ENCODE measurements around the gene NME4. TPM values are rescaled to one million over a fixed set of nuclear protein-coding genes. Genes with fewer than 3 reads are reported as not detected.
A peak's percentile ranks its signal among the peaks of the same experiment; 100 is the strongest.
"Not testable (repeated sequence)": the region's sequence is repeated elsewhere in the genome, so short reads cannot be mapped to it uniquely, and the experiment has no call there.

Gene NME4
- total RNA-seq, 4 donors from 2014 or later = 25.3 to 29.9 (median 27.7) TPM

DNA sequence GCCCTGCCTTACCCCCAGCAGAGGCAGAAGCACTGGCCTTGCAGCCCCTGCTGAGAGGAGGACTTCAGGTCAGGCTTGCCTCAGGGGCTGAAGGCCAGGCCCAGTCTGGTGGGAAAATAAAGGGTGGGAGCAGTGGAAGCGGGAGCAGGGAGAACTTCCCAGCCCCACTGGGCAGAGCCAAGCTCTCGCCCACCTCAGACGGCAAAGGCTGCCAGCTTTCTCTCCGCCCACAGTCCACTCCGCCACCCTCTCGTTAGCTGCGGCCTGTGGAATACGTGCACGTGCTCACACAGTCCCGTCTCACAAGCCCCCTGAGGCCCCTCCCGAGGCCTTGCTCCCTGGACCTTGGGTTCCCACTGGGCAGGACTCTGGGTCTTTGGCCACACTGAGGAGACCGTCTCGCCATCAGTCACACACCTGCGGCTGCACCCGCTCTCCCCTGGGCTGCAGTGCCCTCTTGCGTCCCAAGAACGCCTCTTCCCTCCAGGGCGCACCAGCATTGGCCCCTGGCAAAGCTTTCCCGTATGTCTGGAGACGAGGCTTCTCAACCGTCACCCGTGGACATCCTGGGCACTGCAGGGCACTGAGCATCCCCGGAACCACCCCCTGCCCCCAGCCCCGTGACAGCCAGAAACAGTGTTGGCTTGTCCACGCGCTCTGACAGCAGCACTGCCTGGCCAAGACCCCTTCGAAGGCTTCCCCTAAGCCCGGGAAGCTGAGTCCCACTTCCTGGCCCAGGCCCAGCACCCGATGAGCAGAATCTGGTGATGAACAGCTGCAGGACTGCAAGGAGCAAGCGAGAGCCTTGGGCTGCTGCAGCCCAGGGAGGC is 34.9 kb upstream of the NME4 start:
- no peak overlapping the region for H3K4me3 ChIP-seq
- no peak for TF ChIP-seq POLR2A (IDR thresholded peaks at IDR 0.05)
- TF ChIP-seq POLR2AphosphoS5 (IDR thresholded peaks at IDR 0.05) = no peak
- no peak for TF ChIP-seq EP300 (IDR thresholded peaks at IDR 0.05)
- TF ChIP-seq, protein P1, sequence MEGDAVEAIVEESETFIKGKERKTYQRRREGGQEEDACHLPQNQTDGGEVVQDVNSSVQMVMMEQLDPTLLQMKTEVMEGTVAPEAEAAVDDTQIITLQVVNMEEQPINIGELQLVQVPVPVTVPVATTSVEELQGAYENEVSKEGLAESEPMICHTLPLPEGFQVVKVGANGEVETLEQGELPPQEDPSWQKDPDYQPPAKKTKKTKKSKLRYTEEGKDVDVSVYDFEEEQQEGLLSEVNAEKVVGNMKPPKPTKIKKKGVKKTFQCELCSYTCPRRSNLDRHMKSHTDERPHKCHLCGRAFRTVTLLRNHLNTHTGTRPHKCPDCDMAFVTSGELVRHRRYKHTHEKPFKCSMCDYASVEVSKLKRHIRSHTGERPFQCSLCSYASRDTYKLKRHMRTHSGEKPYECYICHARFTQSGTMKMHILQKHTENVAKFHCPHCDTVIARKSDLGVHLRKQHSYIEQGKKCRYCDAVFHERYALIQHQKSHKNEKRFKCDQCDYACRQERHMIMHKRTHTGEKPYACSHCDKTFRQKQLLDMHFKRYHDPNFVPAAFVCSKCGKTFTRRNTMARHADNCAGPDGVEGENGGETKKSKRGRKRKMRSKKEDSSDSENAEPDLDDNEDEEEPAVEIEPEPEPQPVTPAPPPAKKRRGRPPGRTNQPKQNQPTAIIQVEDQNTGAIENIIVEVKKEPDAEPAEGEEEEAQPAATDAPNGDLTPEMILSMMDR (IDR thresholded peaks at IDR 0.05) = peak; percentile 36 to 74
- no peak for DNase-seq (ENCODE audit: low spot score in 2 of 2)
- H3K4me1 ChIP-seq = peaks cover 7% of the 10 kb centered on the region
- WGBS = 17% methylated on average over 8 of the region's 30 CpGs
- H3K27ac ChIP-seq = no peak overlapping the region
- no peaks in the 10 kb centered on the region for H3K9me3 ChIP-seq
- no peaks in the 10 kb centered on the region for H3K27me3 ChIP-seq
- peaks cover 8% of the 10 kb centered on the region for H3K36me3 ChIP-seq

DNA sequence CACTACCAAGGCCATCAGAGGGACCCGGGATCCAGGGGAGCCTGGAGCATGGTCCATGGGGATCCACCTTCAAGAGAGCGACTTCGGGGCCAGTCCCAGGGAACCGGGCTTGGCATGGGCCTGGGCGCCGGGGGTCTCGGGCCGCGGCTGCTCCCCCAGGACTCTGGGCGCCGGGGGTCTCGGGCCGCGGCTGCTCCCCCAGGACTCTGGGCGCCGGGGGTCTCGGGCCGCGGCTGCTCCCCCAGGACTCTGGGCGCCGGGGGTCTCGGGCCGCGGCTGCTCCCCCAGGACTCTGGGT is 34.3 kb upstream of the NME4 start:
- H3K9me3 ChIP-seq; DNase-seq (ENCODE audit: low spot score in 2 of 2); H3K4me1 ChIP-seq; H3K4me3 ChIP-seq; H3K27me3 ChIP-seq; H3K27ac ChIP-seq: not testable (repeated sequence)
- peaks cover 14% of the 10 kb centered on the region for H3K36me3 ChIP-seq
- WGBS = no CpG with 5 or more reads among the region's 24 CpGs

DNA sequence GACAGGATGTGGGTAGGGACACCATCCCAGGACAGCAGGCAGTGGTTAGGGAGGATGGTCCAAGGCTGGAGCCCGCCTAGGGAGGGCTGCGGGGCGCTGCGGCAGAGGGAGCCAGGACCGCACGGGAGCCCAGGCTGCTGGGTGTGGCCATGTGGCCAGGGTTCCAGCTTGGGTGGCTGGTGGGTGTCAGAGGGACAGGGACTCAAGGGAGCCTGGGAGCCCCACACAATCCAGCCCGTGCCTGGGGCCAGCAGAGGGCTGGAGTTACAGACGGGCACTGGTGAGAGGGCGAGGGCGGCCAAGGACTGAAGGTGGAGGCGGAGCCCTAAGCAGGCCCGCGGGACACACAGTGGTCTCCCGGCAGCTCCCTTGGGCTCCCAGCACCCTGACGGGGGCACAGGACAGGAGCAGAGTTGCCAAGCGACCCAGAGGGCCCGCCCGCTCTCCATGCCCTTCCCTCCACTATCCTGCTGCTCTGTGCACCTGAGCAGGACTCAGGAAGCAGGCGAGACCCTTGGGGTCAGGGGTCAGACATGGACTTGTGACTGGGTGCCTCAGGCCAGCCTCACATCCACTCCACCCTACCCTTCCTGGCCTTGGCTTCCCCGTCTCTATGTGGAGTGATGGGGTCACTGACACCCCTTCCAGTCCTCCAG is 33.8 kb upstream of the NME4 start:
- TF ChIP-seq EP300 (IDR thresholded peaks at IDR 0.05) (no peak), POLR2A (IDR thresholded peaks at IDR 0.05) (no peak), POLR2AphosphoS5 (IDR thresholded peaks at IDR 0.05) (no peak)
- TF ChIP-seq, protein P1 (IDR thresholded peaks at IDR 0.05) = no peak
- WGBS = 47% methylated on average over 18 of the region's 20 CpGs
- Histone ChIP-seq H3K27me3 (no peaks in the 10 kb centered on the region), H3K4me3 (no peak overlapping the region), H3K36me3 (peaks cover 20% of the 10 kb centered on the region), H3K9me3 (no peaks in the 10 kb centered on the region), H3K27ac (no peak overlapping the region), H3K4me1 (peaks cover 7% of the 10 kb centered on the region)
- peak in 1 of 2 donors; percentile 60 for DNase-seq (ENCODE audit: low spot score in 2 of 2)

DNA sequence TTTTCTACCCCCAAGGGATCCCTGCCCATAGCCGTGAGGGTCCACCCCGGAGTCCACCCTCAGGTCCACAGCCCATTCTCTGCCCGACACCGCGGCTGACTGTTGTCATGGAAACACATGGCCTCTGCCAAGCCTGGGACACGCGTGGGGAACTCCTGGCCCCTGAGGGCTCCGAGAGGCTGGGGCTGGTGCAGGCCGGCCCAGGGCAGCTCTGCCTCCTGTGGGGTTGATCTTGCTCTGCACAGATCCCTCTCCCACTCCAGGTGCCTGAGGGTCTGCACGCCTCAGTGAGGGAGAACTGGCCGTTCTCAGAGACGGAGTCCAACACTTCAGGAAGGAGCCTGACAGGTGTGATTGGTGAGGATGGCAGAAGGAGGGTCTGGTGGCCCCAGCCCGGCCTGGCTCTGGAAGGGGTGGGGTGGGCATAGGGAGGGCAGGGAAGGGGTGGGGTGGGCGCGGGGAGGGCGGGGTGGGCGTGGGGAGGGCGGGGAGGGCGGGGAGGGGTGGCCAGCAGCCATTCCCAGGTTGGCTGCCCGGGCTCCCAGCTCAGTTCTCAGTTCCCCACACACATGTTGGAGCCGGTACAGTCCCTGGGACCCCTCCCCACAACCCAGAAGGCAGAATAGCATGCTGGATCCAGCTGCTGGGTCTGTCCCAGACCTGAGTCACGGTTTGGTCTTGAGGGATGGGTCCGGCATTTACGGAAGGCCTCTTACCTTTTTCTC is 33.1 kb upstream of the NME4 start:
- TF ChIP-seq EP300 (IDR thresholded peaks at IDR 0.05) = no peak
- DNase-seq (ENCODE audit: low spot score in 2 of 2) = no peak
- WGBS = 8% methylated on average over 11 of the region's 24 CpGs

DNA sequence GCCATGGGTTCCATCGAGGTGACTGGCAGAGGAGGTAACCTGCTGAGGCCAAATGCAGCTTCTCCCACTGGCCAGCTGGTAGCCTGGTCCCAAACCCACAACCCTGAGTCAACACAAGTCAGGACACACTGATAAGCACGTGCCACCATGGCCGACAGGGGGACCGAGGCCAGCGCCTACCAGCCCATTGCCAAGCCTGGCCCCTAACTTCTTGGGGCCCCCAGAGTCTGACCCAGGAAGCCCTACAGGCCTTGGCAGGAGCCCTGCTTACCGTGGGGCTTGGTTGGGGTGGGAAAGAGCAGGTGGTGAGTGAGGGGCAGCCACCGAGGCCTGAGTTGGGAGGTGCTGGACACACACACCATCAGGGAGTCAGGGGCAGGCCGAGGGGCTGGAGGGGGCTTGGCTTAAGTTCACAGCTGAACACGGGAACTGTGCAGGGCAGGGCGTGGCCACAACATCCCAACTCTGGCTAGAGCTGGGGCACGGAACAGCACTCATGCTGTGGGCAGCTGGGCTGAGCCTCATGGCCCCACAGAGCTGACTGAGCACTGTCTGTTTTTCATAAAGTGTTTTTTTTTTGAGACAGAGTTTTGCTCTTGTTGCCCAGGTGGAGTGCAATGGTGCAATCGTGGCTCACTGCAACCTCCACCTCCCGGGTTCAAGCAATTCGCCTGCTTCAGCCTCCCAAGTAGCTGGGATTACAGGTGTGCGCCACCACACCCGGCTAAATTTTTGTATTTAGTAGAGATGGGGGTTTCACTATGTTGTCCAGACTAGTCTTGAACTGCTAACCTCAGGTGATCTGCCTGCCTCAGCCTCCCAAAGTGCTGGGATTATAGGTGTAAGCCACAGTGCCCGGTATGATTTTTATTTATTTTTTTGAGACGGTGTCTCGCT is 32.2 kb upstream of the NME4 start:
- no peak for TF ChIP-seq POLR2A (IDR thresholded peaks at IDR 0.05)
- TF ChIP-seq POLR2AphosphoS5 (IDR thresholded peaks at IDR 0.05) = no peak
- no peak for TF ChIP-seq EP300 (IDR thresholded peaks at IDR 0.05)
- TF ChIP-seq, protein P1 (IDR thresholded peaks at IDR 0.05) = no peak
- H3K27ac ChIP-seq = no peak overlapping the region
- 72% methylated on average over 12 of the region's 19 CpGs for WGBS

More for the DNA sequence above, 33.1 kb upstream of the NME4 start:
- Histone ChIP-seq H3K4me1 (peaks cover 7% of the 10 kb centered on the region), H3K4me3 (no peak overlapping the region), H3K27me3 (no peaks in the 10 kb centered on the region), H3K36me3 (peaks cover 26% of the 10 kb centered on the region), H3K9me3 (no peaks in the 10 kb centered on the region), H3K27ac (no peak overlapping the region)

More for the DNA sequence above, 32.2 kb upstream of the NME4 start:
- peaks cover 26% of the 10 kb centered on the region for H3K36me3 ChIP-seq
- DNase-seq (ENCODE audit: low spot score in 2 of 2) = no peak
- no peaks in the 10 kb centered on the region for H3K9me3 ChIP-seq
- no peaks in the 10 kb centered on the region for H3K27me3 ChIP-seq
- no peak overlapping the region for H3K4me3 ChIP-seq
- H3K4me1 ChIP-seq = peaks cover 15% of the 10 kb centered on the region

All from suprapubic skin (tissue), 4 donors.